ENCODE measurements around the gene PACRG. TPM values are rescaled to one million over a fixed set of nuclear protein-coding genes. Genes with fewer than 3 reads are reported as not detected.

Gene PACRG
- total and polyA plus RNA-seq, 2 donors from 2014 or later = 7.4 to 20.0 TPM

GRCh38 chr6:163324326-163324687, 596.5 kb downstream of the PACRG start:
- intact Hi-C loops (cut with DNase I) = no loop called here
- DNase-seq = no peak
- TF ChIP-seq CTCF (IDR thresholded peaks at IDR 0.05; ENCODE audit: borderline replicate concordance, extremely low read depth, insufficient read depth) = no peak
- Histone ChIP-seq H3K27ac (ENCODE audit: low read depth in 2 of 2, low read length in 2 of 2) (no peak overlapping the region), H3K4me3 (ENCODE audit: low read length in 3 of 3) (no peak overlapping the region), H3K9me3 (ENCODE audit: control insufficient read depth in 2 of 3, insufficient read depth in 1 of 3, low read length in 3 of 3) (no peaks in the 10 kb centered on the region), H3K9ac (ENCODE audit: low read length in 3 of 3) (no peak overlapping the region), H3K27me3 (ENCODE audit: control insufficient read depth, insufficient read depth, low read length) (no peaks in the 10 kb centered on the region), H3K36me3 (ENCODE audit: control insufficient read depth in 2 of 3, insufficient read depth in 3 of 3, low read length in 3 of 3) (no peaks in the 10 kb centered on the region), H3K4me1 (ENCODE audit: control insufficient read depth in 2 of 3, insufficient read depth in 2 of 3, low read depth in 1 of 3, low read length in 3 of 3) (no peaks in the 10 kb centered on the region)
- no peak for FAIRE-seq

GRCh38 chr6:163324688-163325389, 597.1 kb downstream of the PACRG start:
- no peaks in the 10 kb centered on the region for H3K27me3 ChIP-seq (ENCODE audit: control insufficient read depth, insufficient read depth, low read length)
- no peak overlapping the region for H3K27ac ChIP-seq (ENCODE audit: low read depth in 2 of 2, low read length in 2 of 2)
- no peak for TF ChIP-seq CTCF (IDR thresholded peaks at IDR 0.05; ENCODE audit: borderline replicate concordance, extremely low read depth, insufficient read depth)
- H3K36me3 ChIP-seq (ENCODE audit: control insufficient read depth in 2 of 3, insufficient read depth in 3 of 3, low read length in 3 of 3) = no peaks in the 10 kb centered on the region
- DNase-seq (peak in 4 of 5 donors; percentile 57 to 82 (median 70)), FAIRE-seq (no peak)
- H3K9ac ChIP-seq (ENCODE audit: low read length in 3 of 3) = no peak overlapping the region
- intact Hi-C loops (cut with DNase I) = no loop called here
- H3K4me3 ChIP-seq (ENCODE audit: low read length in 3 of 3) = no peak overlapping the region
- H3K9me3 ChIP-seq (ENCODE audit: control insufficient read depth in 2 of 3, insufficient read depth in 1 of 3, low read length in 3 of 3) = no peaks in the 10 kb centered on the region
- no peaks in the 10 kb centered on the region for H3K4me1 ChIP-seq (ENCODE audit: control insufficient read depth in 2 of 3, insufficient read depth in 2 of 3, low read depth in 1 of 3, low read length in 3 of 3)

GRCh38 chr6:163325390-163325784, 597.6 kb downstream of the PACRG start:
- Histone ChIP-seq H3K27me3 (ENCODE audit: control insufficient read depth, insufficient read depth, low read length) (no peaks in the 10 kb centered on the region), H3K27ac (ENCODE audit: low read depth in 2 of 2, low read length in 2 of 2) (no peak overlapping the region), H3K9ac (ENCODE audit: low read length in 3 of 3) (no peak overlapping the region), H3K4me3 (ENCODE audit: low read length in 3 of 3) (no peak overlapping the region), H3K9me3 (ENCODE audit: control insufficient read depth in 2 of 3, insufficient read depth in 1 of 3, low read length in 3 of 3) (no peaks in the 10 kb centered on the region), H3K4me1 (ENCODE audit: control insufficient read depth in 2 of 3, insufficient read depth in 2 of 3, low read depth in 1 of 3, low read length in 3 of 3) (no peaks in the 10 kb centered on the region), H3K36me3 (ENCODE audit: control insufficient read depth in 2 of 3, insufficient read depth in 3 of 3, low read length in 3 of 3) (no peaks in the 10 kb centered on the region)
- no peak for FAIRE-seq
- DNase-seq = no peak
- intact Hi-C loops (cut with DNase I) = no loop called here
- no peak for TF ChIP-seq CTCF (IDR thresholded peaks at IDR 0.05; ENCODE audit: borderline replicate concordance, extremely low read depth, insufficient read depth)

All from kidney (tissue), 14 donors.